Body of pancreas (tissue), 4 donors: ENCODE data around the gene C10orf105. TPM values are rescaled to one million over a fixed set of nuclear protein-coding genes. Genes with fewer than 3 reads are reported as not detected.

Experiments
- ATAC-seq: fragments of 150-250 bp; one replicate; pipeline ENCODE4 v1.9.1; 2016
- DNase-seq, 4 donors: peaks; one replicate each; pipeline ENCODE4 v3.0.0-alpha.2; 2019
- H3K27ac ChIP-seq, 4 donors: fragments of 200-600 bp; sonication (generic); 1 replicate in 3 of 4; 2 replicates in 1 of 4; pipeline versions ENCODE4 v1.5.1 to v1.6.1; 2016 to 2019; ENCODE audit warnings: mild to moderate bottlenecking in 1 of 4, mixed read lengths in 1 of 4, moderate library complexity in 1 of 4
- H3K27me3 ChIP-seq, 2 donors: fragments of 200-600 bp; sonication (generic); one replicate each; pipeline ENCODE4 v1.6.0; 2016; ENCODE audit warnings: mild to moderate bottlenecking in 1 of 2
- H3K36me3 ChIP-seq, 2 donors: fragments of 200-600 bp; sonication (generic); replicated peaks in 1 of 2; 2 replicates each; pipeline ENCODE4 v1.5.1; 2016; ENCODE audit warnings: low read depth in 2 of 2; ENCODE audit not compliant: insufficient read depth in 1 of 2
- H3K4me1 ChIP-seq: fragments of 200-600 bp; sonication (generic); one replicate; pipeline ENCODE4 v1.6.0; 2016
- H3K4me3 ChIP-seq, 2 donors: fragments of 200-600 bp; sonication (generic); 1 replicate in 1 of 2; 2 replicates in 1 of 2; pipeline ENCODE4 v1.5.1; 2016 to 2019
- H3K9me3 ChIP-seq, 3 donors: fragments of 200-600 bp; sonication (generic); 1 replicate in 2 of 3; 2 replicates in 1 of 3; pipeline ENCODE4 v1.5.1; 2016
- POLR2A ChIP-seq, 3 donors: fragments of 450-650 bp; IDR thresholded peaks; one replicate each; pipeline ENCODE4 v1.6.1; 2016; ENCODE audit warnings: antibody characterized with exemption in 3 of 3, mild to moderate bottlenecking in 2 of 3
- WGBS, 2 donors: methylation state at CpG; one replicate each; pipeline ENCODE4 v1.1.5; 2017; 5-methylcytosine and 5-hydroxymethylcytosine counted together
- intact Hi-C: fragments of 100-400 bp; cut with DNase I; formaldehyde crosslinking; loops from one replicate; pipeline ENCODE4 v1.15.1; 2023
- total RNA-seq, 2 donors: library from RNA; depleted of rRNA; stranded (reverse); fragments of >200 nt; gene quantifications; one replicate each; pipeline ENCODE4 v1.1.0, GENCODE V29; 2016
- TF ChIP-seq, protein P1 (sequence below), 7 experiments: fragments of 450-650 bp in 4 of 7; fragments of 200-600 bp in 3 of 7; sonication (generic) in 3 of 7; IDR thresholded peaks; one replicate each; pipeline ENCODE4 v1.5.1; 2016 to 2019; ENCODE audit warnings: antibody characterized with exemption in 7 of 7

C10orf105 gene, protein sequence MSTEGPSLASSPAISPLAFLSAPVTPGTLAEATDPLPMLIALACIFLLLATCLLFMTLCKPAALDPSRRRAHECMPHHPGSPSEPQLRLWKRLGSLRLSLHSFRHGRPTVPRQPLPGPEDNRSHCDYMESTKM
- not detected for total RNA-seq

DNA sequence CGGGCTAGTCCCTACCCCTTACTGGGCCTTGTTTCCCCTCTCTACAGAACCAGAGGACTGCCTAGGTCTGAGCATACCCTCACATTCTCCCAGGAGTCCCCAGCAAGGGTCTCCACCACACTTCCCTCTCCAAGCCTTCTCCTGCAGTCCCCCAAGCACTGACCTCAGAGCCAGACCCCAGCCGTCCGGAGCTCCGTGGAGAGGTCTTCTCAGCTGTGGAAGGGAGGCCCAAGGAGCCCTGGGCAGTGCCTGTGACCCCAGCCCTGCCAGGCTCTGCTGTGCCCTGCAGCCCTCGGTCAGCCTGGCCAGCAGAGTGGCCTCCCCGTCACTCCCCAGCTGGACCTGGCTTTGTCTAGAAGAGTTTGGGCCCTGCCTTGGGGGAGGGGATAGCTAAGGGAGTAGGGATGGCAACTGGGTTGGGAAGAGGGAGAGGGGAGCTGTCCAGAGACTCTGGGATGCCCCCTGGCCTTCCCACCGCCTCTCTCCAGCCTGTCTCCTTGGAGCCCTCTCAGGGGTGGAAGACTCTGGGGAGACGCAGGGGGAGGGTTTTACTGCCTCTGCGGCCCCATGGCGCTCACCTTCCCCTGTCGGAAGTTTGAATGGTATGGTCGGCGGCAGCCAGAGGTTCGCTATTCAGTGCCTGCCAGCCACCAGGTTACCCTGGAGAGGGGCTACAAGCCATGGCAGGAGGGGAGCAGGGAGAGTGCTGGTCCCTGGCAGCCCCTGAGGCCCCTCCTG, at the start of gene C10orf105:
Gene C10orf105, minus strand, starts transcription at position 315 of the 738 bp plus-strand sequence. CDS start 3,441 bp downstream, outside the sequence.
- H3K36me3 ChIP-seq: no peaks in the 10 kb centered on the region
- ATAC-seq: no peak
- no peak within 1 kb of the TSS for H3K4me3 ChIP-seq
- 88 to 98% methylated on average over 8 to 14 of the region's 14 CpGs for WGBS, 2 donors
- DNase-seq: no peak
- H3K9me3 ChIP-seq: no peaks in the 10 kb centered on the region
- intact Hi-C loops: no loop called here
- H3K4me1 ChIP-seq: peaks cover 2% of the 10 kb centered on the region
- no peaks in the 10 kb centered on the region for H3K27me3 ChIP-seq
- no peak within 1 kb of the TSS for H3K27ac ChIP-seq
- TF ChIP-seq POLR2A (IDR thresholded peaks at IDR 0.05): no peak
- TF ChIP-seq, protein P1, sequence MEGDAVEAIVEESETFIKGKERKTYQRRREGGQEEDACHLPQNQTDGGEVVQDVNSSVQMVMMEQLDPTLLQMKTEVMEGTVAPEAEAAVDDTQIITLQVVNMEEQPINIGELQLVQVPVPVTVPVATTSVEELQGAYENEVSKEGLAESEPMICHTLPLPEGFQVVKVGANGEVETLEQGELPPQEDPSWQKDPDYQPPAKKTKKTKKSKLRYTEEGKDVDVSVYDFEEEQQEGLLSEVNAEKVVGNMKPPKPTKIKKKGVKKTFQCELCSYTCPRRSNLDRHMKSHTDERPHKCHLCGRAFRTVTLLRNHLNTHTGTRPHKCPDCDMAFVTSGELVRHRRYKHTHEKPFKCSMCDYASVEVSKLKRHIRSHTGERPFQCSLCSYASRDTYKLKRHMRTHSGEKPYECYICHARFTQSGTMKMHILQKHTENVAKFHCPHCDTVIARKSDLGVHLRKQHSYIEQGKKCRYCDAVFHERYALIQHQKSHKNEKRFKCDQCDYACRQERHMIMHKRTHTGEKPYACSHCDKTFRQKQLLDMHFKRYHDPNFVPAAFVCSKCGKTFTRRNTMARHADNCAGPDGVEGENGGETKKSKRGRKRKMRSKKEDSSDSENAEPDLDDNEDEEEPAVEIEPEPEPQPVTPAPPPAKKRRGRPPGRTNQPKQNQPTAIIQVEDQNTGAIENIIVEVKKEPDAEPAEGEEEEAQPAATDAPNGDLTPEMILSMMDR (IDR thresholded peaks at IDR 0.05): no peak

DNA sequence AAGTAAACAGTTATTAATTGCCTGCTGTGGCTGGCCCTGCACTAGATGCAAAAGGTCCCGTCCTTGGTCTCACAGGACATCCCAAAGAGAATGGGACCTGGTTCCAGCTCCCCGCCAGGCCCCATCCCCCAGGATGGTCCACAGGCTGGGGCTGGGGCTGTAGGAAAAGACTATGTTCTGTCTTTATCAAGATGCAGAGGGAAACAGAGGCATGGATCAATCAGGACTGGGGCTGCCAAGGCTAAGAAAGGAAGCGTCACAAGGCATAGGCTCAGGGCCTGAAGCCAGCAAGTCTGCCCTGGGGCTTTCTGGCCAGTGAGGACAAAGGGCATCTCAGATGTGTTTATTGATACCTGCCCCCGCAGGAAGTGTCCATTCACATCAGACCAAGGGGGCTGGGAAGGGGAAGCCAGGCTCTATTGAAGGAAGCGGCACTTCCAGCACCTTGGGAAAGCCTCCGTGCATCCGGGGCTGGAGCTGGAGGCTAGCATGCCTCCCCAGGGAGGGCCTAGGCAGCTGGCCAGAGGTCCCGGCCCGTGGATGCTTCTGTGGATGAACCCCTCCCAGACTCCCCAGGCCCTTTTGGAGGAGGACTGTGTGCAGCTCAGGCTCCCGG, 48.0 kb upstream of the C10orf105 start:
- no peaks in the 10 kb centered on the region for H3K27me3 ChIP-seq
- no peak overlapping the region for H3K4me3 ChIP-seq
- H3K9me3 ChIP-seq: no peaks in the 10 kb centered on the region
- peak in 2 of 4 donors; percentile 35 to 44 for DNase-seq
- ATAC-seq: peak; percentile 9
- intact Hi-C loops: no loop called here
- peaks cover 54% of the 10 kb centered on the region for H3K4me1 ChIP-seq
- peak overlapping the region in 3 of 4 donors; percentile 50 to 79 (median 70) for H3K27ac ChIP-seq
- TF ChIP-seq POLR2A (IDR thresholded peaks at IDR 0.05): no peak
- TF ChIP-seq, protein P1 (IDR thresholded peaks at IDR 0.05): no peak
- 46% methylated on average over 9 to 10 of the region's 10 CpGs for WGBS, 2 donors
- no peaks in the 10 kb centered on the region for H3K36me3 ChIP-seq

DNA sequence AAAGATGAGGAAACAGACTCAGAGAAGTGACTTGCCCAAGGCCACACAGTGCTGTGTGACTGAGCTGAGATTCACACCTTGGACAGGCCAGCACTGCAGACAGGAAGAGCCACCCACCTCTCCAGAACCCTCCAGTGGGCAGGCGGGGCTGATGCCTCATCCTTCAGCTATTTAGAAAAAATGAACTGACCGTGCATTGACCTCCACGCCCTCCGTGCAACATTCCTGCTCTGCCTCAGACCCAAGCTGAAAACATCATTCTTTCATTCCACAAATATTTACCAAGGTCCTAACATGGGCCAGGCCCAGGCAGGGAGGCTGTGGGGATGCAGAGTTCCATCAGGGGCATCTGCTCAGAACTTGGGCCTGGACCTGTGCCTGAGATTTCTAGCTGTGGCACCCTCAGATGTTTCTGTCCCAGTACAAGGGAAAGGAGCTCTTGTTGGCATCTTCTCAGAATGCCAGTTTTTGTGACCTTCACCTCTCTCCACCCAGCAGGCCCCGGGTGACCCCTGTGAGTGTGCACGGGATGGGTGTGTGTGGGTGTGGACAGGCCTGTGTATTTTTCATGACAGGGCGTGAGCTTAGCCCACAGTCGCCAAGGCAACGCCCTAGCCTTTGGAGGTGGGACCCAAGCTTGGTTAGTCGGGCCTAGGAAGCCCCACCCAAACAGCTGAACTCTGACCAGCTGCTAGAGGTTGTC, 47.3 kb upstream of the C10orf105 start:
- H3K4me1 ChIP-seq: peaks cover 47% of the 10 kb centered on the region
- no peaks in the 10 kb centered on the region for H3K36me3 ChIP-seq
- H3K27me3 ChIP-seq: no peaks in the 10 kb centered on the region
- ATAC-seq: peak; percentile 67
- peak overlapping the region; percentile 25 to 79 (median 58) for H3K27ac ChIP-seq
- H3K9me3 ChIP-seq: no peaks in the 10 kb centered on the region
- H3K4me3 ChIP-seq: no peak overlapping the region
- TF ChIP-seq, protein P1 (IDR thresholded peaks at IDR 0.05): no peak
- TF ChIP-seq POLR2A (IDR thresholded peaks at IDR 0.05): no peak
- intact Hi-C loops: no loop called here
- peak; percentile 45 to 69 (median 57) for DNase-seq
- 47% methylated on average over 6 to 10 of the region's 10 CpGs for WGBS, 2 donors

DNA sequence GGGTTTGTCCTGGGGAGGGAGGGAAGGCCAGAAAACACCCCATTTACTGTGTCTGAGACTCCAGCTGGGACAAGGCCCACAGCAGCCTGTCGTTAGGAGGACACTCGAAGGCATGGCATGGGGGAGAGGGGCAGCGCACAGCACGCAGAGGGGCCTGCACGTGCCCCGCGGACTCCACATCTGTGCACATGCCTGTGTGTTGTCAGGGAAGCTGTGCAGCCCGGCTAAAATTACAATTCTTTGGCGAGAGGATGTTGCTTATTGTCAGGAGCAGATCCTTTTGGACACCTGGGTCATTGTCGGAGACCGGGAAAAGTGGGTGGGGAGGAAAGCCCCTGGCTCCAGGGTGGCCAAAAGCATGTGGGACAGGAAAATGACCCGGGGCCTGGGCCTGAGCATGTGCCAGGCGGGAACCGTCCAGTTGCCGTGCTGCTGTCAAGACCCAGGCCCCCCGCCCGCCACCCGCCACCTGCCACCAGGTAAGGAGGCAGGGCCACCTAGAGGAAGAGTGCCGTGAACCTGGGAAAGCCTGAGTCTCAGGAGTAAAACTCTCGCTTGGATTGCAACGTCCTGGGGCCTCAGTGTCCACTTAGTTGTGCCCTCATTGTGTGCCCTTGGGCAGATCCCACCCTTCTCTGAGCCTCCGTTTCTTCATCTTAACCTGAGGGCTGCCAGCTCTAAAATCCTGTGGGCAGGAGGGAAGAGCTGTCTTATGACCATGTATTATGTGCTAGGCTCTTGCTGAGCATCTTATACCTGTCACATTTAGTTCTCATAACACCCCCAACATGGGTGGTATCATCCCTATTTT, 46.5 kb upstream of the C10orf105 start:
- Histone ChIP-seq H3K4me3 (no peak overlapping the region), H3K27me3 (no peaks in the 10 kb centered on the region), H3K9me3 (no peaks in the 10 kb centered on the region), H3K36me3 (no peaks in the 10 kb centered on the region), H3K27ac (peak overlapping the region; percentile 25 to 79 (median 58)), H3K4me1 (peaks cover 40% of the 10 kb centered on the region)
- intact Hi-C loops: no loop called here
- DNase-seq: no peak
- no peak for TF ChIP-seq POLR2A (IDR thresholded peaks at IDR 0.05)
- TF ChIP-seq, protein P1 (IDR thresholded peaks at IDR 0.05): no peak
- WGBS, 2 donors: 72 to 75% methylated on average over 15 to 21 of the region's 22 CpGs
- ATAC-seq: no peak
